ENCODE measurements around the gene GDPD4.

DNA sequence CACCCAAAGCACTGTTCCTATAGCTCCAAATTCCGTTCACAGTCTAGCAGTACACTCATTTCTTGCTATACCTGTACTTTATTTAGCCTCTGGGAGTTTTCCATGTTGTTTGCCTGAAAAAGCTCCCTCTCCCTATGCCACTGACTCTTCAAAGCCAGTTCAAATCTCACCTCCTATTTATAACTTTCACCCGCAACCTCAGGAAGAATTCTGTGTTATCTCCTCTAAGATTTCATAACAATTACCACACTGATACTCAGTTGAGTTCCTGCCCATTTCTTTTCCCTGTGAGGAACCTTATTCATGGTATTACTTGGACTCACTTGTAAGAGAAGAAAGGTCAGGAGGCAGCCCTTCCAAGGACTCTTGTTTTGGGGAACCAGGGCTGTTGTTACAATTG, 25.2 kb downstream of the GDPD4 start:
- no peak for TF ChIP-seq CTCF (conservative IDR thresholded peaks at IDR 0.05; ENCODE audit: low read depth, low read length)
- TF ChIP-seq EZH2 (IDR thresholded peaks at IDR 0.05; ENCODE audit: borderline replicate concordance, low read depth, low read length, poor library complexity, severe bottlenecking), result no peak
